ENCODE measurements around the gene TMEM165.

- TF ChIP-seq CTCF (IDR thresholded peaks at IDR 0.05) (no peak), EP300 (IDR thresholded peaks at IDR 0.05) (no peak), POLR2A (IDR thresholded peaks at IDR 0.05) (no peak)
These were observed 62.9 kb downstream of the TMEM165 start for GRCh38 chr4:55458611-55459010.
